ENCODE measurements around the gene ITSN2. TPM values are rescaled to one million over a fixed set of nuclear protein-coding genes. Genes with fewer than 3 reads are reported as not detected.

Gene ITSN2
- total RNA-seq, 1 experiment from 2014 or later = 19.8 TPM

GRCh38 chr2:24276349-24276899 lies 83.9 kb downstream of the ITSN2 start (continued):
- TF ChIP-seq ZNF396 (CRISPR knock-in tag; IDR thresholded peaks at IDR 0.05; ENCODE audit: borderline replicate concordance) (no peak), MAX (CRISPR knock-in tag; IDR thresholded peaks at IDR 0.05) (no peak)

GRCh38 chr2:24274809-24275208 lies 85.5 kb downstream of the ITSN2 start:
- peaks cover 5% of the 10 kb centered on the region for H3K4me1 Mint-ChIP-seq
- no peak for DNase-seq (ENCODE audit: low spot score)
- H3K27me3 Mint-ChIP-seq (ENCODE audit: low read depth) = no peaks in the 10 kb centered on the region
- no peak overlapping the region for H3K4me3 Mint-ChIP-seq
- no peak for ATAC-seq
- H3K27ac Mint-ChIP-seq = no peak overlapping the region
- H3K36me3 Mint-ChIP-seq = no peaks in the 10 kb centered on the region
- TF ChIP-seq ZNF416 (CRISPR knock-in tag; IDR thresholded peaks at IDR 0.05) = no peak
- no peak for TF ChIP-seq CTCF (IDR thresholded peaks at IDR 0.05)
- no peak for TF ChIP-seq ZNF396 (CRISPR knock-in tag; IDR thresholded peaks at IDR 0.05; ENCODE audit: borderline replicate concordance)
- no peak for TF ChIP-seq MYBL2 (CRISPR knock-in tag; IDR thresholded peaks at IDR 0.05)
- no peak for TF ChIP-seq E2F1 (CRISPR knock-in tag; IDR thresholded peaks at IDR 0.05)
- no peak for TF ChIP-seq ZNF121 (CRISPR knock-in tag; IDR thresholded peaks at IDR 0.05)
- no peak for TF ChIP-seq RELA (CRISPR knock-in tag; IDR thresholded peaks at IDR 0.05; ENCODE audit: borderline replicate concordance)
- TF ChIP-seq ZNF532 (CRISPR knock-in tag; IDR thresholded peaks at IDR 0.05; ENCODE audit: borderline replicate concordance) = no peak
- no peak for TF ChIP-seq ZNF317 (CRISPR knock-in tag; IDR thresholded peaks at IDR 0.05; ENCODE audit: borderline replicate concordance, low read depth)
- no peak for TF ChIP-seq NFE2L1 (CRISPR knock-in tag; IDR thresholded peaks at IDR 0.05)
- no peak for TF ChIP-seq FOXP4 (CRISPR knock-in tag; IDR thresholded peaks at IDR 0.05)
- TF ChIP-seq ATF3 (CRISPR knock-in tag; conservative IDR thresholded peaks at IDR 0.05) = no peak
- no peak for TF ChIP-seq GRHL2 (CRISPR knock-in tag; IDR thresholded peaks at IDR 0.05; ENCODE audit: insufficient replicate concordance, severe bottlenecking)
- TF ChIP-seq AR (CRISPR knock-in tag; IDR thresholded peaks at IDR 0.05) = no peak
- no peaks in the 10 kb centered on the region for H3K9me3 Mint-ChIP-seq
- ChIA-PET POLR2A (no interaction called here), CTCF (no interaction called here)

Data from WTC11 (cell line).